G401 (cell line): ENCODE results near the gene CPSF4. TPM values are rescaled to one million over a fixed set of nuclear protein-coding genes. Genes with fewer than 3 reads are reported as not detected.

Experiments used
- DNase-seq: peaks from one replicate; pipeline ENCODE4 v3.0.0-alpha.2; 2015; ENCODE audit warnings: low spot score
- in situ Hi-C: cut with HindIII; loops from 2 replicates; pipeline ENCODE4 v1.10.0; 2016; ENCODE audit warnings: low sequenced_read_pairs, mixed read lengths
- total RNA-seq: library from RNA; depleted of rRNA; stranded (reverse); fragments of >200 nt; shearing (Covaris generic); gene quantifications from 2 replicates; pipeline ENCODE4 v1.2.3, GENCODE V29; 2014

CPSF4 gene
- total RNA-seq, 1 experiment from 2014 or later: 57.0 TPM

DNA sequence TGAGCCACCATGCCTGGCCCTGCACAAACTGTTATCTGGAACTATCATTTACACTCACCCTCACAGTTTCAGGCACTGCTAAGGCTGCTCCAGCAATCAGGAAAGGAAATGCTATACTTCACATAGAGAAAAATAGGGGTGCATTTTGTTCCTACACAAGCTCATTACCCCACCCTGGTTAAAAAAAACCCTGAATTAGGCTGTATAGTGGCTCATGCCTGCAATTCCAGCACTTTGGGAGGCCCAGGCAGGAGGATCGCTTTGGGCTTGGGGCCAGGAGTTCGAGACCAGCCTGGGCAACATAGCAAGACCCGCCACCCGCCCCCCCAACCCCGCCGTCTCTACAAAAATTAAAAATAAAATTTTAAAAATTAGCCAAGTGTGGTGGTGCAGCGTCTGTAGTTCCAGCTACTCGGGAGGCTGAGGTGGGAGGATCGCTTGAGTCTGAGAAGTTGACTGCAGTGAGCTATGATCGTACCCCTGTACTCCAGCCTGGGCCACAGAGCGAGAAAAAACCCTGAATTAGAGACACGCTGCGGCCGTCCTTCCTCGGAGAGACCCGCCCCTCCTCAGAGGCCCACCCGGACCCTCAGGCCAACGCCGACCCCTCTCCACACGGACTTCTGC lies 684 bp upstream of the CPSF4 start:
- in situ Hi-C loops: no loop called here
- no peak for DNase-seq

DNA sequence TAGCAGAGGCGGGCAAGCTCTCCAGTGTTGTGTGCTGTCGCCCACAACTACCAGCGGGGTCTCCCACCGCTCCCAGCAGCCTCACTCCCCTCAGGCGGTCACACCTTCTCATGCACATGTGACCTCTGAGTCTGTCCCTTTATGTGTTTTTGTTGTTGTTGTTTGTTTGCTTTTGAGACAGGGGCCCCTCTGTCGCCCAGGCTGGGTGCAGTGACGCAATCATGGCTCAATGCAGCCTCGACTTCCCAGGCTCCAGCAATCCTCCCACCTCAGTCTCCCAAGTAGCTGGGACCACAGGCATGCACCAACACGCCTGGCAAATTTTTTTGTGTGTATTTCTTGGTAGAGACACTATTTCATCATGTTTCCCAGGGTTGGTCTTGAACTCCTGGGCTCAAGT lies 1.5 kb downstream of the CPSF4 start:
- in situ Hi-C loops: no loop called here
- no peak for DNase-seq

DNA sequence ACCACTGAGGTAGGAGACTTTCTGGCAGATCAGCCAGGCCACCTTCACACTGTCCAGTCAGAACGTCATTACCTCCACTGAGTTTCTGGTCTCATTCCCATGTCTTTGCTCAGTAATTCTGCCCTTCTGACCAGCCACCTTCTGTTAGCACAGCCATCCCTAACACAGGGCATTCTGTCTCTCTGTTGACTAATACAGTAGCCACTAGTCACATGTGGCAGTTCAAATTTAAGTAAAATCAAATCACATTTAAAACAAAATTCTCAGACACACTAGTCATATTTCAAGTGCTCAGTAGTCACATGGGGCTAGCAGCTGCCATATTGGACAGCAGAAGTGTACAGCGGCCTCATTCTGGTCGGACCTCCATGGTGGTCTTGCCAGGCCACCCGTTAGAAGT lies 7.4 kb downstream of the CPSF4 start:
- in situ Hi-C loops: no loop called here
- no peak for DNase-seq

DNA sequence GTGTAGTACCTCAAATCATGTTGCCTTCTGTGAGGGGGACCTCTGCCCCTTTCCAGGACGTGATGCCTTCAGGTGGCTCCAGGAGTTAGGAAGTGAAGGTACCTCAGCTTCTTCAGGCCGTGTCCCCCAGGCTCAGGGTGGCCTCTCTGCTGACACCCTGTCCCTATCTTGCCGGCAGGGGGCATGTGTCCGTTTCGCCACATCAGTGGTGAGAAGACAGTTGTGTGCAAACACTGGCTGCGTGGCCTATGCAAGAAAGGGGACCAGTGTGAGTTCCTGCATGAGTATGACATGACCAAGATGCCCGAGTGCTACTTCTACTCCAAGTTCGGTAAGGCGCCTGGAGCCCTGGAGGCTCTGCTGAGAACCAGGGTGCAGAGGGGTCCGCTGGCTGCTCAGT lies 9.2 kb downstream of the CPSF4 start:
- DNase-seq: no peak
- in situ Hi-C loops: no loop called here

DNA sequence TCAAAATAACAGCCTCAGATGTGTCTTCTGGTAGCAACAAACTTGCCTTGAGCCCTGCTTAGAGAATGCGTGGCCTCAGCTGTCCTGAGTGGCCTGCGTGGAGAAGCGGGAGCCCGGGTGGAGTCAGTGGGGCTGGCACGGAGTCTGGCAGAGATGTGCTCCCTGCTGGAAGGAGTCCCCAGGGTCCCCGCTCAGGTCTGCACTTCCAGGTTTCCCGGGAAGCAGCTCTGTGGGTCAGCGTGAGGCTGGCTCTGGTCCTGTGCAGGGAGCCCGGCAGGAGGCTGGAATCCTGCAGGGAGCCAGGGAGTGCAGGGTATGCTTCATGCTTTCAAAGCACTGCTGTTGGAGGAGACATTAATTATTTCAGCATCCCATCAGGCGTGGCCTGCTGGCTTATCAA lies 10.1 kb downstream of the CPSF4 start:
- DNase-seq: no peak
- in situ Hi-C loops: no loop called here

DNA sequence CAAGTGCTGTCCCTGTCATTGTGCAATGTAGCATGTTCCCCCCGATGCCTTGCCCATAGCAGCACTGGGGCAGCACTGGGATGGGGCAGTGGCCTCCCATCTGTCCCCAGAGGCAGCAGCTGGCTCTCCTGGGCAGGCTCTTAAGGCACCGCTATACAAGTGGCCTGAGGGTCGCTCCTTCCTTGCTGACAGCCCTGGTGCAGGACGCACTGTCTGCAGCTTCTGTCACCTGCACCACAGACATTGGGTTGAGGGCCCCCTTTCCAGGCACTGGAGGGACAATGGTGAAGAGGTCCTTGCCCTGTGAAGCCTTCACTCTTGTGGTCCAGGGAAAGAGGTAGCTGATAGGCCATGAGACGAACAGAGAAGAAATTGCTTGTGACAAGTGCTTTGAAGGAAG lies 10.6 kb downstream of the CPSF4 start:
- in situ Hi-C loops: no loop called here
- no peak for DNase-seq

DNA sequence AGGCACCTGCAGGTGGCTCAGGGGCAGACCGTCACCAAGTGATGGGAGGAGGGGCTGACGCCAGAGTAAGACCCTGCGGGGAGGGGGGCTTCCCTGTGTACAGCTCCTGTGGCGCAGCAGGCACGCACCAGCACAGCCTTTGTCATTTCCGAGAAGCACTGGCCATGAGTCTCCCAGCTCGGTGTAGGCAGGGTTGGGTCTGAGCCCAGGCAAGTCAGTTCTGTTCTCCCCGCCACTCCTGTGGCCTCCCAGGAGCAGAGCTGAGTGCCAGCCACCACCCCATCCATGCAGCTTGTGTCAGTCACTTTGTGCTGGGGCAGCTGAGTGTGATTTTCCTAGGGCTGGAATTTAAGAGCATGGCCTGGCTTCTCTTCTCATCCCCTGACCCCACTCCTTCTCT lies 13.2 kb downstream of the CPSF4 start:
- in situ Hi-C loops: no loop called here
- peak; percentile 29 for DNase-seq

DNA sequence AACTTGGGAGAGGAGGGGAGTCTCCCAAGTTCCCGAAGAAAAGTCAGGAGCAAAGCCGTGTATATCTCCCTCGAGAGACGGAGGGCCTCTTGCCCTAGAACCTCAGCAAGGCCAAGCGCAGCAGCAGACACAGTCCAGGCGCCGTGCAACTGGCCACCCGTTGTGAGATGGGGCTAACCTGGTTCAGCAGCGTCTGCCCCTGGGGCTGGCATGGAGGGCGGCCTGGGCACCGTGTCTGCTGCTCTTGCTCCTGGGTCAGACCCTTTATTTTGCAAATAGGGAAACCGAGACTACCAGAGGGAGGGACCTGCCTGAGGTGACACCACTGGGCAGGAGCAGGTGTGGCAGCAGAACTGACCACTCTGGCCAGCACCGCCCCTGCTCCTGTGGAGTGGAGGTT lies 13.8 kb downstream of the CPSF4 start:
- in situ Hi-C loops: no loop called here

DNA sequence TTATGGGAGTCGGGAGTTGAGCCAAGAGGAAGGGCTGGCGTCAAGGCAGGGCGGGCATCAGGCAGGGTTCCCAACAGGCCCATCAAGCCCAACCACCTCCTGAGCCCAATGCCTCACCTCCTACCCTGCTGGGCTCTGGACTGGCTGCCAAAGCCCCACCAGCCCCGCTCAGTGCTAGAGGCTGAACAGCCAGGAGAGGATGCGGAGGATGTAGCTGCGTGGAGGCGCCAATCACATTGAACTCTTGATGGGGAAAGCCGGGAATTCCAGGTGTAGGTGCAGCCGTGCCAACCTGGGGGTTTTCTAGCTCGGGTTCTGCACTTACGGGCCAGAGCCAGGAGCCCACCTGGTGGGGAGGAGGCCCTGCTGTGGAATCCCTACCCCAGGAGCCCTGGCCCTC lies 14.4 kb downstream of the CPSF4 start:
- in situ Hi-C loops: no loop called here
- peak; percentile 27 for DNase-seq

More for the DNA sequence above, 13.8 kb downstream of the CPSF4 start:
- no peak for DNase-seq

DNA sequence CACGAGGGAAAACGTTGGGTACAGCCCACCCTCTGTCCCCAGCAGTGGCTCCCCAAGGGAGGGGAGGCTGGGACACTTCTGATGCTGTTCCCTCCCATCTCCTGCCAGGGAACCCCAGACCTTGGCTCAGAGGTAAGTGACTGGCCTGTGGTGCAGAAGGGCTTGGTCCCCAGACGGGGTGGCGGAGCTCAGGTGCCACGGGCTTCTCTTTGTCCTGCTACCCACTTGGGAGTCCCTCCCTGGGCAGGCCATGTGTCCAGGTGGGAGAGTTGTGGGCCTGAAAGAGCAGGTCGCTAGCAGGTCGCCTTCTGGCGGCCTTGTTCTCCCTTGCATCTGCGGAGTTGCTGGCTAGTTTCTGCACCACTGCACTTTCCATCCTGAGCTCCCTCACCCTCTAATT lies 17.1 kb downstream of the CPSF4 start:
- DNase-seq: no peak
- in situ Hi-C loops: no loop called here

DNA sequence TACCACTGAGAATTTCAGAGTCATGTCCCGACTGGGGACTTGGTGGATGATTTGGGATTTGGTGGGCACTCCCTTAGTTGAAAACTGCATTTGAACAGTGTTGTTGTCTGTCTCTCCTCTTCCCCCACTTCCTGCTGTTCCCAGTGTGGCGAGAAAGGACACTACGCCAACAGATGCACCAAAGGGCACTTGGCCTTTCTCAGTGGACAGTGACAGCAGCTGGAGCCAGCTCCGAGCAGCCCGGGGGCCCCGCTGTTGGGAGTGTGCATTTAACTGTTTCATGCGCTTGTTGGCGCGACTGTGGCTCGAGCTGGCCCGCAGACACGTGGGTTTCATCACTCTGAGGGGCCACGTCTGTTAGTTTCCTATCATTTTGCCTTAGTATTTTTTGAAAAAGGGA lies 17.5 kb downstream of the CPSF4 start:
- in situ Hi-C loops: no loop called here
- no peak for DNase-seq

DNA sequence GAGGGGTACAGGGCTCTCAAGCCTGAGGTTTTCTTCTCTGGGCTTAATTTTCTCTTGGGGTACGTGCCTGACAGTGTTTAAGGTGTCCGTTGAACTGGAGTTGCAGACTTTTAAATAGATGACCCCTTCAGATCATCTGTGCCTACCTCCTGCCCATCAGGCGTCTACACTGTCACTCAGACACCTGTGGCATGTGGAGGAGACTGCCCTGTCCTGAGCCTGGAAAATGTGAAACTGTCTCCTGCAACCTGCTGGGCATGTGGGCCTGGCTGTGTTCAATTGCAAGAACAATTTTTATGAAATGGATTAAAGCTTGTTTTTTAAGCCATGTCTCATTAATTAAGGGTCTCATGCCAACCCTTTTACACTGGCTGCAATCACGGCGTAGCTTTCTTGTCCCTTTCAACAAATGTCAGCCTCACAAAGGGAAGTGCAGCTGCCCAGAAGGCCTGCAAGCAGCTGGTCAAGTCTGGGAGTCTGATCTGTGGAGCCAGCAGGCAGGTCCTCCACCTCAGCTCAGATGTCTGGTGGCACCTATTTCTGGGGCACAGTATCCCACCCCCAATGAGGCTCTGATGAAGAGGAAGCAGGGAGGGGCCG lies 18.4 kb downstream of the CPSF4 start:
- in situ Hi-C loops: no loop called here
- DNase-seq: no peak

DNA sequence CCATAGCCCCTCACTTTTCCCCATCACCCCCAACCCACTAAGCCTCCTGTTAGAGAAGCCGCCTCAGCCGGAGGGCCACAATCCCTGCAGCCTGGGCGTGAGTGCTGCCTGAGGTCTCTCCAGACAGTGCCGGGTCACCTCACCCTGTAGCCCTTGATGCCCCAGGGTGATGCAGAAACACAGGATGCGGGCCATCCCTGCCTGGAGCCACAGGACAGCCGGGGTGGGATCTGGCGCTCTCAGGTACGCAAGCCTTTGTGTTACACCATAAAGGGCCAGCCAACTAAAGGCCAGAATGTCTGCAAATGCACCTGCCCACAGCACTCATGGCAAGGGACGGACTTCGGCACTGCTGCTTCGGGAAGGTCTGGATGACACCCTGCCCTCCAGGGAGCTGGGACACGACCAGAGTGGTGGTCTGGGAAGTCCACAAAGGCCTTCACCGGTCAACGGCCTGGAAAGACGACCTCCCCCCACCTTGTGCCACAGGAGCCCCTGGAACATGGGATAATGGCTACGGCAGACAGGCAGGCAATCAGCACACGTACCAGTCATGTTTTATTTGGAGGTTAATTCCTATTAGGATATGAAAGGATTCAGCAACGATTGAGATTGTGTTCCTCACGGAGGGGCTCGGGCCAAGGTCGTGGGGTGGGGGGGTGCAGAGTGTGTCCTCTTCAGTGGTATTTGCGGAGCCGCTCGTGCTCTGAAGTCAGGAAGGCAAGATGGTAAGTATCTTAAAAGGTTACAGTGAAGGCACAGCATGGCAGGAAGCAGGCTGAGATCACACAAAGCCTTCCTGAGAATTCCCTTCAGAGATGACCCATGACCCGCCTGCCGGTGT lies 19.1 kb downstream of the CPSF4 start:
- no peak for DNase-seq
- in situ Hi-C loops: no loop called here

DNA sequence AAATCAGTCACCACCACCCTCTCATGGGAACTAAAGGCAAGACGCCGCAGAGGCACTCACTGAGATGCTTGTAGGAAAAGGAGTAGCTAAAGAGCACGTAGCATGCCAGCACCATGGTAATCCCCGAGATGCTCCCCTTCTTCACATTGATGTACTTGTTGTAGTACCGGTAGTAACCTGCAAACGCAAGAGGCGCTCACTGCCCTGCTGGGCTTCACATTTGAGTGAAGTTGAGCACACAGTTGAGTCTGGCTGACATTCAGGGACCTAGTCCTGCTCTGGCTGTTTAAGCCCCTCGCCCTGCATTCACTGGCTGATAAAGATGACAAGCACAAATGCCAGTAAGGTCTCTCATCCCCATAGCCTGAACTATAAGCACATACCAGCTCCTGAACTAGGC lies 20.3 kb downstream of the CPSF4 start:
- DNase-seq: no peak
- in situ Hi-C loops: no loop called here

DNA sequence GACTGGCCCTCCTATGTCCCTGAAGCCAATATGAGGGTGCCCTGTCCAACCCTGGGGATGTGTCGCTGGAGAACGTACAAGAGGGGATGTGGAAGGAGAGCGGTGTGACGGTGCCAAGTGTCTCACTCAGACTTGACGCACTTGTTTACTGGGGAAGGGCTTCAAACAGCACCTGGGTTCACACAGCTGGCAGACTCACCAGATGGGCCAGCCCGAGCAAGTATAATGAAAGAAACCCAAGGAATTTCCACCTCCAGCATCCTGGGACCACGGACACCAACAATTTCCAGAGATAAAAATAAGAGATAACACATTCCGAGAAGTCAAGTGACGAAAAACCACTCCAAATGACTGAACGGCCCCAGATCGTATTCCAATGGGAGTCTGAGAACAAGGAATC lies 21.9 kb downstream of the CPSF4 start:
- in situ Hi-C loops: no loop called here
- no peak for DNase-seq

DNA sequence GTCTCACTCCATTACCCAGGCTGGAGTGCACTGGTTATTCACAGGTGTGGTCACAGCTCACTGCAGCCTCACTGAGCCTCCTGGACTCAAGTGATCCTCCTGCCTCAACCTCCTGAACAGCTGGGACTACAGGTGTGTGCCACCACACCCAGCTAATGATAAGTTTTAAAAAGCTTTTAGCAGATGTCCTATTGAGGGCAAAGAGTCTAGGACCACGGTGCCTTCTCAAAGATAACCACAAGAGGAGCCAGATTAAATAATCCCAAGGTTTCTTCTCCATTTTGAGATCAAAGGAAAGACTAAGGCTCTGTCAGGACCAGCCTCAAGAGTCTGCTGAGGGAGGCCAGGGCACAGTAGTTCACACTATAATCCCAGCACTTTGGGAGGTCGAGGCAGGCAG lies 22.5 kb downstream of the CPSF4 start:
- in situ Hi-C loops: no loop called here

DNA sequence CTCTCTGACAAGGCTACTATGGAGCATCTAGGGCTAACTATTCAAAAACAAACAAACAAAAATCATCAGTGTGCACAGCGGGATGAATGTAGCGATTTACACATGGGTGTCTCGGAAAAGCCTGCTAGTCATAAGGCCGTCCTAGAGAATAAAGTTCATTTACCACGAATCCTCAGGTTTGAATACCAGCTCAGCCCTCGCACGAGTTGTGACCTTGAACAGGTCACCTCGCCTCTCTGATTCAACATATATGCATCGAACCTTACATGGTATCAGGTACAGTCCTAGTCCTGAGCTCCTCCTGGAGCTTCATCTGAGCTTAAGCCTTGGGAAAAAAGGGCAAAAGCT lies 26.7 kb downstream of the CPSF4 start:
- no peak for DNase-seq
- in situ Hi-C loops: no loop called here

More for the DNA sequence above, 22.5 kb downstream of the CPSF4 start:
- no peak for DNase-seq

DNA sequence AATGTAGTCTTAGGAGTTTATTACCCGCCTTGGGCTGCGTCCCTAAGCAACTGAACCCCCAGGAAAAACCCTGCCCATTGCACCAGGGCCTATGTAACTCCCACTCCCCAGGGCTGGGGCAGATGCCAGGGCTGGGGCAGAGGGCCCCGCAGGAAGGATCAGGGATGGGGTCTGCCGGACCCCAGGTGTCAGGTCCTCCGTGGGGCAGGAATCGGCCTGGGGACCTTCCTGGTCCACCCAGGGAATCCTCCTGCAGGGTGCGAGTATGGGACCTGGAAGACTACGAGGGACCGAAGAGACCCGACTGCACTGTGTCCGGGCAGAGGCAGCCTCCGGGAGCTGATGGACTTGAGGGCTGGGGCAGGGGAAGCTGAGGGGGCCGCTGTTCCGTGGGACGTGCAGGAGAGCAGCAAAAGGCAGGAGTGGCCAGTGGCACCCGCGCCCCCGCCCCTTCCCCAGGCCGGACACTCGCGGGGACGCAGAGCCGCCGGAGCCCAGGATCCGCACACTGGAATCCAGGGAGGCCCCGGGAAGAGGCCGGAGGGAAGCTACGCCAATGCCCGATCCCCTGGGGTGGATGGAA lies 29.7 kb downstream of the CPSF4 start:
- in situ Hi-C loops: no loop called here
- DNase-seq: no peak

DNA sequence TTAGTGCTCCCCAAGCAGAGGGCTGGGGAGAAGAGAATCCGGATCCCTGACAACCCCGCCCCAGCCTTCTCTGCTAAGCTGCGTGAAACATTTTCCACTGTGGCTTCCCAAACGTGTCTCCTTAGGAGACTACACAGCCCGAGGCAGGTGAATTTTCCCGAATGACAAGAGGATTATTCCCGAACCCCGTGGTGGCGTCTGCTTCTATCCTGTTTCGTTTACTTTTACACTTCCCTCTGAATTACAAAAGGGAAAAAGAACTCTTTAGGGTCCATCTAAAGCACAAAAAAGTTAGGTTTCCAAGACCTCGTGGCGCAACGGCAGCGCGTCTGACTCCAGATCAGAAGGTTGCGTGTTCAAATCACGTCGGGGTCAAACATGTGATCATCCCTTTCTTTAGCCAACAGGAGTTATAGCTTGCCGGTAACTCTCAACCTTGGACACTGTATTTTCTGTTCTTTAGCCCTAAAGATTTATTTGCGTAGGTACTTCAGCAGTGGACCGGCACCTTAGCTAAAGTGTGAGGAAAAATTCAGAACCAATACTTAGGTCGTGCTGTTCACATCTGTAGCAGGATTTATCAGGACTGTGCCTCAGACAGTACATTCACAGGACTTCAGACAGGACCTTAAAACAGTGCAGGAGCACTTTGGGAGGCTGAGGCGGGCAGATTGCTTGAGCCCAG lies 30.8 kb downstream of the CPSF4 start:
- in situ Hi-C loops: no loop called here
- peak; percentile 37 for DNase-seq
